ENCODE measurements around the gene CUL3. TPM values are rescaled to one million over a fixed set of nuclear protein-coding genes. Genes with fewer than 3 reads are reported as not detected.

Gene CUL3
- total RNA-seq, 1 experiment from 2014 or later = 55.6 TPM

DNA sequence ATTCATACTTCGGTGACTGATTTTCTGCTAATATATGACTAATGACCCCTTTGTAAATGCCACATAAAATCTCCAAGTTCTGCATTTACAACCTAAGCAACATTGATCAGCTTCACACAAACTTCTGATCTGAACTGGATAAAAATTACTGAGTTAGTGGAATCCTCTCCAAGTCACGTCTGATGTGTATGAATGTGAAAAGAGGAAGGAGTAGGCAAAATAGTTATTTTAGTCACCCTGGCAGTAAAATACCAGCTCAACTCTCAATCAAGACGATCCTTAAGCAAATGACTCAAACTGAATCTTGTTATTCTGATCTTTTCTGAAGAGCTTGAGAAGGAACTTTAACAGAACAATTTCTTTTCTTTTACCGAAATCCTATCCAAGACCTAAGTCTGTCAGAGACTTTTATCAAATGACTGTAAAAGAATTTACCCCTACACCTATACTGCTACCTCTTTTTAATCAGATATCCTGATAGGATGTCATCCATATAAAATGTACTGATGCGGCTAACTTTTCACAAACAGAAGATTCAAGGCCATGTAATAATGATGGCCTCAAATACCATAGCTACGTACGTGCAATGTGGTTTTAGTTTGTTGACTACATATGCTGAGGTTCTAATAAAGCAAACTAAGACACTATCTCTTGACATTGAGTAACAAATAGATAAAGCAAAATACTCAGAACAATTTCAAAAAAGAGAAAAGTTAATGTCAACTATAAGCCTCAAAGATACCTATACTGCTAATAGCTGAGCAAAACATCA, 23.7 kb downstream of the CUL3 start:
- H3K9me3 ChIP-seq = no peaks in the 10 kb centered on the region
- peaks cover 8% of the 10 kb centered on the region for H3K36me3 ChIP-seq
- H3K4me3 ChIP-seq = no peak overlapping the region
- no peaks in the 10 kb centered on the region for H3K27me3 ChIP-seq
- DNase-seq = no peak

DNA sequence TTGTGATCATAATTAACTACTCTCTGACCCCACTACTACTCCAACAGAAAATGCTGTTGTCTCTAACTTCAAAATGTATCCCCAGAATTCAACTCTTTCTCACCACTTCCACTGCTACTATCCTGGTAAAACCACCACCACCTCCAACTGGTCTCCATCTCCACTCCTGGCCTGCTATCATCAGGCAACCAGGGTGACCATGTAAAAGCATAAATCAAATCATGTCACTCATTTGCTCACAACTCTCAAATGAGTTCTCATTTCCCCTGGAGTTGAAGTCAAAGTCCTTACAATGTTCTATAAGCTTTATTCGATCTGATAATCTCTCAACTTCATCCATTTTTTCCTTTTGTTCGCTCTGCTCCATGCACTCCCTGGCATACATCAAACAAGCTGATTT, 24.6 kb downstream of the CUL3 start:
- DNase-seq = no peak
- H3K27me3 ChIP-seq = no peaks in the 10 kb centered on the region
- H3K9me3 ChIP-seq = no peaks in the 10 kb centered on the region
- peaks cover 4% of the 10 kb centered on the region for H3K36me3 ChIP-seq
- H3K4me3 ChIP-seq = no peak overlapping the region

DNA sequence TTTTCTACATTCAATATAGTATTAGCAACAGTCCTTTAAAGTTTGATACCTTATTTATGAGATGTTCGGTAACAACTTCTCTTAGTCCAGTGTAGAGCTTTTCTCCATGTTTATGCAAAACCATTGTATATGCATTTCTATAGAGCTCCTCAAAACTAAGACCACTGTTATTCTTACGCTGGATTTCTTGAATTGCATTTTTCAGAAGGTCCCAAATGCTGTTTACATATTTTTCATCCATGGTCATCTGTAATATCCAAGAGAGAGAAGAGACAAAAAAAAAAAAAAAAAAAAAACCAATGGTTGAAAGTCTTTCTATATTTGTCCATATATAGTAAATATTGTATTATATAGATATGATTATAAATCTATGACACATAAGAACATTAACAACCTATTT, 27.6 kb downstream of the CUL3 start:
- Histone ChIP-seq H3K27me3 (no peaks in the 10 kb centered on the region), H3K4me3 (no peak overlapping the region), H3K9me3 (no peaks in the 10 kb centered on the region), H3K36me3 (no peaks in the 10 kb centered on the region; the same call in 1 of the 2 replicates)
- DNase-seq = no peak

DNA sequence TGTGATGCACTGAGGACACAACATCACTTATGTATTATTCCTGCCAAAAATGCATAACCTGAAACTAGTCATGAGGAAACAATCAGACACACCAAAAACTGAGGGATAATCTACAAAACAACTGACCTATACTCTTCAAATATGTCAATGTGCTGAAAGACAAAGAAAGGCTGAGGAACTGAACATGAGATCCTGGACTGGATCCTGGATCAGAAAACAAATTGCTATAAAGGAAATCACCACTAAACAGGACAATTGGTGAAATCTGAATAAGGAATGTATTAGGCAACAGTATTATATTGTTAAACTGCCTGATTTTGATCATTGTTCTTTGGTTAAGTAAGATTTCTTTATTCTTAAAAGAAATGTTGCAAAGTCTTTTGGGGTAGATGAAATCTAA, 28.8 kb downstream of the CUL3 start:
- Histone ChIP-seq H3K27me3 (no peaks in the 10 kb centered on the region), H3K36me3 (no peaks in the 10 kb centered on the region; the same call in 1 of the 2 replicates), H3K9me3 (no peaks in the 10 kb centered on the region), H3K4me3 (no peak overlapping the region)
- DNase-seq = no peak

DNA sequence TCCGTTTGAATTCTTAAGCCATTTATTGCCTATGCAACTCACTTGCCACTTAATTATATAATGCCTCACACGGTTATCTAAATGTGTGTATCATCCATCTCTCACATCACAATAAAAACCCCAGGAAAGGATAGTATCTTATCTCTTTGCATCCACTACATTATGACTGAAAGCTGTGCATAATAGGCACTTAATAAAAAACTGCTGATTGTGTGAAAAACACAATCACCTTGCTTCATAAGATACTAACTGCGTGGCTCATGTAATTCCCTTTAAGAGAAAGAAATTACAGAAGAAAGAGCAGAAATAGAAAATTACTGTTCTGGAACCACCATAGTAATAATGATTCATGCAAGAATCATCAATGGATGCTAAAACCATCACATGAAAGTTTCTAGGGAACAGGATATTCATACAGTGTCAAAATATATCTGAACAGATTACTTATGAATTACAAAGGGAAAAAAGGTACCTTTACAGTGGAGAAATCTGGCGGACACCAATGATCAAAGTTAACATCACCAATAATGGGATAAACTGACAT, 29.3 kb downstream of the CUL3 start:
- no peaks in the 10 kb centered on the region for H3K27me3 ChIP-seq
- no peak for DNase-seq

DNA sequence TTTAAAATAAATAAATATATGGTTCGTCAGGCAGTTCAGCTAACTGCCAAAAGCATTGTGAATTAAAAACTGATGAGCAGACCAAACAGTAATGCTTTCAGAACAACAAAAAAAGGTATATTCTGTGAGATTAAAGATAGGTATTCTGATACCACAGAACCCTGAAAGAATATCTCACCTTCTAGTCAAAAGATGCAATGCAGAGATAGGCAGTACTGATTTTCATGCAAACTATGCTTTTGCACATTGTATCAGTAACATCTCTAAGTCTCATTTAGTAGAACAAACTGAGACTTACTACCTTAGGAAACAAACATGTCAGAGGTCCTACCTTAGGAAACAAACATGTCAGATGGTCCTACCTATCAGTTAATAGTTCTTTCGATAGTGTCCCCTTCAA, 32.4 kb downstream of the CUL3 start:
- no peak overlapping the region for H3K4me3 ChIP-seq
- no peaks in the 10 kb centered on the region; the same call in 1 of the 2 replicates for H3K36me3 ChIP-seq
- H3K9me3 ChIP-seq = no peaks in the 10 kb centered on the region
- no peak for DNase-seq
- no peaks in the 10 kb centered on the region for H3K27me3 ChIP-seq

More for the DNA sequence above, 29.3 kb downstream of the CUL3 start:
- no peak overlapping the region for H3K4me3 ChIP-seq
- no peaks in the 10 kb centered on the region; the same call in 1 of the 2 replicates for H3K36me3 ChIP-seq
- H3K9me3 ChIP-seq = no peaks in the 10 kb centered on the region

DNA sequence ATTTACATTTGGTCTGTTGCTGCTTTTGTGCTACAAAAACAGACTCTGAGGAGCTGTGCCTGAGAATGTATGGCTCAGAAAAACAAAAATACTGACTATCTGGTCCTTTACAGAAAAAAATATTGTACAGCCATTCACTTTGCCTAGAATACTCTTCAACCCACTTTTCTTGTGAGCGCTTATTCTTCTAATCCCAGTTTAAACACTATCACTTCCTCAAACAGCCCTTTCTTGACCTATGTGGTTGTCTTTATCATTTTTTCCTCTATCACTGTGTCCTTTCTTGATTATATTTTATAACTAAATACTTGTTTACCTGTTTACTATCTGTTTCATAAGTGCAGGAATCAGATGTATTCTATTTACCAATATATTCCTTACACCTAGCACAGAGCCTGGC, 33.5 kb downstream of the CUL3 start:
- Histone ChIP-seq H3K27me3 (no peaks in the 10 kb centered on the region), H3K4me3 (no peak overlapping the region), H3K36me3 (no peaks in the 10 kb centered on the region; the same call in 1 of the 2 replicates), H3K9me3 (no peaks in the 10 kb centered on the region)
- DNase-seq = no peak

DNA sequence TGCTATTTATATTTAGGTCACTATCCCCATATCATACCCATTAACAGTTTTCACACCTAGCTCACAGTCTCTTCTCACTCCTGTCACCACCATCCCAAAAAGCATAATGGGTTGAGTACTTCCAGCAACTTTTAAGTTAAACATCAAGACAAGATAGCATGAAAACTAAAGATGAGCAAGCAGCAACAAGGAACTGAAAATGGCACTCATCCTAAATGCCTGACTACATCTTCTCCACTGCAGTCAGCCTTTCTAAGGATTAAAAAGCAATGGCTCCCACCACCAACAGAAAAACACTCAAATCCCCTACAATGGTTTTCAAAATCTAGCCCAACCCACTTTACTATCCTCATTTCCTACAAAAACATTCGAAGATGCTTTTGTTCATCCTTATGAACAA, 38.2 kb downstream of the CUL3 start:
- Histone ChIP-seq H3K4me3 (no peak overlapping the region), H3K36me3 (peaks cover 8% of the 10 kb centered on the region), H3K9me3 (no peaks in the 10 kb centered on the region), H3K27me3 (no peaks in the 10 kb centered on the region)
- no peak for DNase-seq

DNA sequence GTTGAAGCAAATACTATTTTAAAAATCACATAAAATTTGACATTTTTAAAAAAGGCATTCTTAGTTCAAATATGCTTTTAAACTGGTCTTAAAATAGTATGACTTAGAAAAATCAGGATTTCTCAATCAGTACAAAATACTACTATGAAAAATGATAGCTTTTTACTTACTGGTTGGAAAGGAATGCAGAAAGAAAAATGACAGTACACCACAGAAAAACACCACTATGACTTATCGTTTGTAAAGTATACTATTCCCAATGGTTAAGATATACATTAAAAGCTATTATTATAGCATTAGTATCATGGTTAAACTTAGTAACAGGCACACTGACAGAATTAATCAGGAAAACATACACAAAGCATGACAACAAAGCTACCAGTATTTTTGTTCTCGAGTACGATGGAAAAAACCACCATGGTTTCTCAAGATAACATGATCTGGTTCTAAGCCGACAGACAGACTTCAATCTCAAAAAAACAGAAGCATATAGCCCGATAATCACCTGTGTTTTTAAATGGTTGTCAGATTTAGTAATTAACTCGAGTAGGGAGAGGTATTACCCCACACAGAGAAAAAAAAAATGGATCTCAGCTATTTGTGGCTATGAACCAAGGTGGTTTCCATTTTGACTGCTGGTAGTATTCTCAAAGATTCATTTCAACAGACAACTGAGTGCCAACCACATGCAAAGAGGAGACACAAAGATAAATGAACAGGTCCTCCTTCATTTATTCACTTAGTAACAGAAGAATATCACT, 39.1 kb downstream of the CUL3 start:
- no peaks in the 10 kb centered on the region for H3K9me3 ChIP-seq
- H3K4me3 ChIP-seq = no peak overlapping the region
- no peaks in the 10 kb centered on the region for H3K27me3 ChIP-seq
- H3K36me3 ChIP-seq = peaks cover 11% of the 10 kb centered on the region
- no peak for DNase-seq

DNA sequence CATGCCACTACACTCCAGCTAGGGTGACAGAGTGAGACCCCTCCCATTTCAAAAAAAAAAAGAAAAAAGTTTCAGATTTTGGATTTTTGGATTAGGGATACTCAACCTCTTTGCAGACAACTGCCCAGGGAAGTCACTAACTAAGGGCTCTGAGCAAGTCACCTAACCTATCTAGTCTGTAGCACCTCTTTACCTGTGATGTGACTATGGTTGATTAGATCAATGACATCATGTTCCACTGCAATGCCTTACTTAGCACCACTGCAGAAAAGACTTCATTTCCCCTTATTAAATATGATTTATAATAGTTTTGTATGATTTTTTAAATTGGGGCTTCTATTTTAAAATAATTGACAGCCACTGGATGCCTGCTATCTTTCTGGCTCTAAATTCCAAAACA, 41.2 kb downstream of the CUL3 start:
- H3K36me3 ChIP-seq = peaks cover 11% of the 10 kb centered on the region
- DNase-seq = no peak
- H3K9me3 ChIP-seq = no peaks in the 10 kb centered on the region
- no peaks in the 10 kb centered on the region for H3K27me3 ChIP-seq
- H3K4me3 ChIP-seq = no peak overlapping the region

DNA sequence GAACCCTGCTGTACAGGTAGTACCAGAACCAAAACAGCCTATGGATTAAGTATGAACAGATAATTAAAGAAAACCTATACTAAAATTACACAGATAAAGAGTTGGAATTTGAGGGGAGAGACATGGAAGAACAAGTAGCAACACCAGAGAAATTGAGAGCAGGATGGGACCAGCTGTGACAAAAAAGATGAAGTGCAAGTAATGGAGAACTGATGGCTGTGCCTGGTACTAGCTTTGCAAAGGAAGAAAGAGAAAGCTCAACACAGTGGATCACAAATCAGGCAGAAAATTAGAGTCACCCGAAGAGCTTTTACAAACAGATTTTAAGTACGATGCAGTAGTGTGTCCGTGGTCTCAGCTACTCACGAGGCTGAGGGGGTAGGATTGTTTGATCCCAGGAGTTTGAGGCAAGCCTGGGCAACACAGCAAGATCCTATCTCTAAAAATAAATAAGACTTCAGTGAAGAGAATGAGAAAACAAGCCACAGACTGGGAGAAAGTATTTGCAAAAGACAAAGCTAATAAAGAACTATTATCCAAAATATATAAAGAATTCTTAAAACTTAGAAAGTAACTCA, 46.5 kb downstream of the CUL3 start:
- DNase-seq = no peak

DNA sequence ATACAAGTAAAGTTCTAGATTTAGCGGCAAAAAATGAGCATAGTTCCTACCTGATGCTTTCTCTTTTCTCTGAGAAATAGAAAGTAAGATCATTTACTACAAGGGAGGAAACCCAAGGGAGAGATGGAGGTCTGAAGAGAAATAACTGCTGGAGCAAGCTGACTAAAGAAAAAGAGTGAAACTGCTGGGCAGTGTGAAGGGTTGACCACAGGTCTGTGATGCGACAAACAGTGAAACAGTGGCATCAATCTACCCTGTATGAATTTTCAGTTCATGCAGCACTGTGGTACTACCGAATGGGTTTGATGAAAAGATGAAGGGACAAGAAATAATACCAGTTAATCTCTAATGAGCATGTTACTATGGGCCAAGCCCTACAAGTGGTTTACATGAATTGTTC, 52.2 kb downstream of the CUL3 start:
- no peak for DNase-seq
- H3K9me3 ChIP-seq = no peaks in the 10 kb centered on the region
- no peaks in the 10 kb centered on the region for H3K27me3 ChIP-seq
- H3K4me3 ChIP-seq = no peak overlapping the region
- peaks cover 25% of the 10 kb centered on the region for H3K36me3 ChIP-seq

More for the DNA sequence above, 46.5 kb downstream of the CUL3 start:
- peaks cover 15% of the 10 kb centered on the region for H3K36me3 ChIP-seq
- no peak overlapping the region for H3K4me3 ChIP-seq
- H3K27me3 ChIP-seq = no peaks in the 10 kb centered on the region
- H3K9me3 ChIP-seq = no peaks in the 10 kb centered on the region

DNA sequence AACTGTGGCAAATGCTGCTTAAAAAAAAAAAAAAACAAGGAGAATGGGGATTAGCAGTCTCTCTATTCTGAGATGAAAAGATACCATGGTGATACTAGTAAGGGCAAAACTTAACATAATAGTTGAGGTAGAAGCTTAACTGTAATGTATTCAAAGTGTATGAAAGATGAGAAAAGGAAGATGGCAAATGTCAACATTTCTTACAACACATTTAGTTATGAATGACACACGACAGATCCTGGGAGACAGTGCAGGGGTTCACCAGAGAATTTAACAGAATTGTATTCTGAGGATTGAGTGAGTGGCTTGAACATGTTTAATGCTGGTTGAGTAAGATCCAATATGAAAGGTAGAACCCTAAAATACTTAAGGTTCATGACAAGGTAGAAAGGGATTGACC, 52.7 kb downstream of the CUL3 start:
- no peak for DNase-seq
- peaks cover 25% of the 10 kb centered on the region for H3K36me3 ChIP-seq
- H3K27me3 ChIP-seq = no peaks in the 10 kb centered on the region
- H3K9me3 ChIP-seq = no peaks in the 10 kb centered on the region
- H3K4me3 ChIP-seq = no peak overlapping the region

DNA sequence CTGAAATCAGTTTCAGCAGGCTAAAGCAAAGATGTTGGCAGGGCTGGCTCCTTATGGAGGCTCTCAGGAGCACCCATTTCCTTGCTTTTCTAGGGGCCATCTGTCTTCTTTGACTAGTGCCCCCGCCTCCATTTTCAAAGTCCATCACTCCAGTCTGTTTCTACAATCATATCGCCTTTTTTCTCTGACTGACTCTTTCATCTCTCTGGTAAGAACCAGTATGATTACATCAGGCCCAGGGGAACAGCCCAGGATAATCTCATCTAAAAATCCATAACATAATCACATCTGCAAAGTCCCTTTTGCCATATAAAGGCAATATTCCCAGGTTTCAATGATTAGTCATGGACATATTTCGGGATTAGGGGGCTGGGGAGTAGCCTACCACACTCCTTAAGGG, 57.0 kb downstream of the CUL3 start:
- H3K27me3 ChIP-seq = no peaks in the 10 kb centered on the region
- H3K4me3 ChIP-seq = no peak overlapping the region
- H3K36me3 ChIP-seq = peaks cover 21% of the 10 kb centered on the region
- no peaks in the 10 kb centered on the region for H3K9me3 ChIP-seq
- no peak for DNase-seq

DNA sequence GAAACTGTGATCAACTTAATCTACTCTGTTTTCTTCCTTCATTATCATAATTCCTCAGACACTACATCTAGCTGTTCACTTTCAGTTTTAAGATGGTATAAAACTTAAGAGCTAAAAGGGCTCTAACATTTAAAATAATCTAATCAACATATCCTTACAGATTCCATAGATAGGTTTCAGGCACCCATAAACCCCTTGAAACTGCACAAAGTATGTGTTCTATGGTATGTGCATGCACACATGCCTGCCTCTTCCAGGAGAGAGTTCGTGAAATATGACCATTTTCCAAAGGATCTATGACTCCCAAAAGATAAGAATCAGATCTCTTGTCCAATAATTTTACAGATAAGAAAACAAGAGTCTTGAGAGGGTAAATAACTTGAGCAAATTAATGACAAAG, 59.4 kb downstream of the CUL3 start:
- no peak for DNase-seq
- Histone ChIP-seq H3K9me3 (no peaks in the 10 kb centered on the region), H3K4me3 (no peak overlapping the region), H3K36me3 (peaks cover 12% of the 10 kb centered on the region), H3K27me3 (no peaks in the 10 kb centered on the region)

DNA sequence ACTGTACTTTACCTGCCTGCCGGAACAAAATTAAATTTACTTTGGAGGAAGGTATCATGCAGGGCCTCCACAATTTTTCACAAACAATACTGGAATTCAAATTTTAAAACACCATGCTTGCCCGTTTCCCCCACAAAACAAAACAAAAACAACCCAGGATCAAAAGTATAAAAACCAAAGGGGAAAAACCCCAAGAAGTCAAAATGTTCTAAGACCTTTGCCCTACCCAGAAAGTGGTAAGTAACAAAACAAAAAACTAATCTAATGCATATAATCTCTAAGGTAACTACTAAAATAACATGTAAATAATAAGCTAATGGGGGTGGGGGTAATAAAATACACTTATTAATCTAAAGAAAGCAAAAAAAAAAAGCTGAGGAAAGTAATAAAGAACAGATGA, 60.5 kb downstream of the CUL3 start:
- H3K4me3 ChIP-seq = no peak overlapping the region
- no peaks in the 10 kb centered on the region for H3K27me3 ChIP-seq
- H3K9me3 ChIP-seq = no peaks in the 10 kb centered on the region
- no peak for DNase-seq
- H3K36me3 ChIP-seq = peaks cover 6% of the 10 kb centered on the region; the same call in 1 of the 2 replicates
